ENCODE results near the gene SRSF10. TPM values are rescaled to one million over a fixed set of nuclear protein-coding genes. Genes with fewer than 3 reads are reported as not detected.
A peak's percentile ranks its signal among the peaks of the same experiment; 100 is the strongest.

SRSF10 gene
- total and polyA plus RNA-seq, 2 experiments from 2014 or later = 196 to 275 TPM

GRCh38 chr1:23996700-23997229 is 16.6 kb upstream of the SRSF10 start:
- no peak overlapping the region for H3K4me3 ChIP-seq
- no peaks in the 10 kb centered on the region for H3K9me2 ChIP-seq (ENCODE audit: insufficient read depth)
- H3K27ac Mint-ChIP-seq = no peak overlapping the region
- ATAC-seq (no peak), DNase-seq (ENCODE audit: low spot score) (no peak)
- H3K79me2 ChIP-seq (replicated peaks; ENCODE audit: insufficient read depth) = no peaks in the 10 kb centered on the region
- H3K4me3 Mint-ChIP-seq = no peak overlapping the region
- peak overlapping the region; percentile 63; the same call in 1 of the 2 replicates for H2AFZ ChIP-seq
- H4K20me1 ChIP-seq (replicated peaks; ENCODE audit: insufficient read depth) = no peaks in the 10 kb centered on the region
- H3K27ac ChIP-seq (ENCODE audit: low read depth) = no peak overlapping the region
- TF ChIP-seq, protein P1, sequence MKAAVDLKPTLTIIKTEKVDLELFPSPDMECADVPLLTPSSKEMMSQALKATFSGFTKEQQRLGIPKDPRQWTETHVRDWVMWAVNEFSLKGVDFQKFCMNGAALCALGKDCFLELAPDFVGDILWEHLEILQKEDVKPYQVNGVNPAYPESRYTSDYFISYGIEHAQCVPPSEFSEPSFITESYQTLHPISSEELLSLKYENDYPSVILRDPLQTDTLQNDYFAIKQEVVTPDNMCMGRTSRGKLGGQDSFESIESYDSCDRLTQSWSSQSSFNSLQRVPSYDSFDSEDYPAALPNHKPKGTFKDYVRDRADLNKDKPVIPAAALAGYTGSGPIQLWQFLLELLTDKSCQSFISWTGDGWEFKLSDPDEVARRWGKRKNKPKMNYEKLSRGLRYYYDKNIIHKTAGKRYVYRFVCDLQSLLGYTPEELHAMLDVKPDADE (IDR thresholded peaks at IDR 0.05) = no peak
- TF ChIP-seq, protein P2, sequence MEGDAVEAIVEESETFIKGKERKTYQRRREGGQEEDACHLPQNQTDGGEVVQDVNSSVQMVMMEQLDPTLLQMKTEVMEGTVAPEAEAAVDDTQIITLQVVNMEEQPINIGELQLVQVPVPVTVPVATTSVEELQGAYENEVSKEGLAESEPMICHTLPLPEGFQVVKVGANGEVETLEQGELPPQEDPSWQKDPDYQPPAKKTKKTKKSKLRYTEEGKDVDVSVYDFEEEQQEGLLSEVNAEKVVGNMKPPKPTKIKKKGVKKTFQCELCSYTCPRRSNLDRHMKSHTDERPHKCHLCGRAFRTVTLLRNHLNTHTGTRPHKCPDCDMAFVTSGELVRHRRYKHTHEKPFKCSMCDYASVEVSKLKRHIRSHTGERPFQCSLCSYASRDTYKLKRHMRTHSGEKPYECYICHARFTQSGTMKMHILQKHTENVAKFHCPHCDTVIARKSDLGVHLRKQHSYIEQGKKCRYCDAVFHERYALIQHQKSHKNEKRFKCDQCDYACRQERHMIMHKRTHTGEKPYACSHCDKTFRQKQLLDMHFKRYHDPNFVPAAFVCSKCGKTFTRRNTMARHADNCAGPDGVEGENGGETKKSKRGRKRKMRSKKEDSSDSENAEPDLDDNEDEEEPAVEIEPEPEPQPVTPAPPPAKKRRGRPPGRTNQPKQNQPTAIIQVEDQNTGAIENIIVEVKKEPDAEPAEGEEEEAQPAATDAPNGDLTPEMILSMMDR (conservative IDR thresholded peaks at IDR 0.05; ENCODE audit: low read depth in 2 of 2) = no peak
- TF ChIP-seq CREB1 (CRISPR knock-in tag; IDR thresholded peaks at IDR 0.05; ENCODE audit: low read depth) (no peak), ZNF114 (CRISPR knock-in tag; IDR thresholded peaks at IDR 0.05) (no peak), ZNF331 (CRISPR knock-in tag; IDR thresholded peaks at IDR 0.05; ENCODE audit: low read depth) (no peak), POLR2AphosphoS5 (IDR thresholded peaks at IDR 0.05; ENCODE audit: low read depth) (no peak), JUNB (IDR thresholded peaks at IDR 0.05; ENCODE audit: unreplicated experiment) (no peak), STAT1 (IDR thresholded peaks at IDR 0.05; ENCODE audit: unreplicated experiment) (no peak), EZH2phosphoT487 (IDR thresholded peaks at IDR 0.05; ENCODE audit: unreplicated experiment) (no peak)
- no peaks in the 10 kb centered on the region for H3K27me3 ChIP-seq (ENCODE audit: insufficient read depth)
- H3F3A ChIP-seq (replicated peaks; ENCODE audit: low read depth) = no peaks in the 10 kb centered on the region
- no peaks in the 10 kb centered on the region for H3K36me3 ChIP-seq (ENCODE audit: insufficient read depth)
- no peaks in the 10 kb centered on the region for H3K27me3 Mint-ChIP-seq (ENCODE audit: insufficient read depth, low read depth, poor library complexity)
- peaks cover 8% of the 10 kb centered on the region for H3K9me3 Mint-ChIP-seq
- no peaks in the 10 kb centered on the region for H3K4me1 ChIP-seq (ENCODE audit: insufficient read depth)
- peaks cover 7% of the 10 kb centered on the region for H3K4me1 Mint-ChIP-seq
- H3K36me3 Mint-ChIP-seq (ENCODE audit: low read depth) = peaks cover 5% of the 10 kb centered on the region; the same call in 2 of the 3 replicates
- no peak overlapping the region for H3K4me2 ChIP-seq

GRCh38 chr1:23995431-23995837 is 15.3 kb upstream of the SRSF10 start:
- Histone ChIP-seq H3K4me2 (no peak overlapping the region), H3K79me2 (replicated peaks; ENCODE audit: insufficient read depth) (no peaks in the 10 kb centered on the region), H3K9me2 (ENCODE audit: insufficient read depth) (no peaks in the 10 kb centered on the region), H3K27ac (ENCODE audit: low read depth) (no peak overlapping the region), H3K36me3 (ENCODE audit: insufficient read depth) (no peaks in the 10 kb centered on the region), H4K20me1 (replicated peaks; ENCODE audit: insufficient read depth) (no peaks in the 10 kb centered on the region), H3F3A (replicated peaks; ENCODE audit: low read depth) (no peaks in the 10 kb centered on the region), H2AFZ (no peak overlapping the region), H3K4me3 (no peak overlapping the region), H3K4me1 (ENCODE audit: insufficient read depth) (no peaks in the 10 kb centered on the region), H3K27me3 (ENCODE audit: insufficient read depth) (no peaks in the 10 kb centered on the region)
- H3K36me3 Mint-ChIP-seq (ENCODE audit: low read depth) = peaks cover 5% of the 10 kb centered on the region; the same call in 2 of the 3 replicates
- no peak overlapping the region for H3K27ac Mint-ChIP-seq
- no peak overlapping the region for H3K4me3 Mint-ChIP-seq
- no peaks in the 10 kb centered on the region for H3K27me3 Mint-ChIP-seq (ENCODE audit: insufficient read depth, low read depth, poor library complexity)
- H3K4me1 Mint-ChIP-seq = peaks cover 7% of the 10 kb centered on the region
- H3K9me3 Mint-ChIP-seq = peaks cover 11% of the 10 kb centered on the region
- DNase-seq (ENCODE audit: low spot score) (no peak), ATAC-seq (no peak)
- TF ChIP-seq ZNF114 (CRISPR knock-in tag; IDR thresholded peaks at IDR 0.05) (no peak), NANOG (IDR thresholded peaks at IDR 0.05; ENCODE audit: borderline replicate concordance) (no peak), REST (IDR thresholded peaks at IDR 0.05; ENCODE audit: unreplicated experiment) (no peak), STAT1 (IDR thresholded peaks at IDR 0.05; ENCODE audit: unreplicated experiment) (no peak), POLR2AphosphoS5 (IDR thresholded peaks at IDR 0.05; ENCODE audit: low read depth) (no peak), ZNF331 (CRISPR knock-in tag; IDR thresholded peaks at IDR 0.05; ENCODE audit: low read depth) (no peak), CREB1 (CRISPR knock-in tag; IDR thresholded peaks at IDR 0.05; ENCODE audit: low read depth) (no peak), JUNB (IDR thresholded peaks at IDR 0.05; ENCODE audit: unreplicated experiment) (no peak), EZH2phosphoT487 (IDR thresholded peaks at IDR 0.05; ENCODE audit: unreplicated experiment) (no peak), EZH2 (IDR thresholded peaks at IDR 0.05; ENCODE audit: low read depth, unreplicated experiment) (no peak)
- TF ChIP-seq, protein P2 (conservative IDR thresholded peaks at IDR 0.05; ENCODE audit: low read depth in 2 of 2) = no peak
- TF ChIP-seq, protein P1 (IDR thresholded peaks at IDR 0.05) = no peak

All from GM23338 (cell line).